ENCODE data around the gene PLK4. TPM values are rescaled to one million over a fixed set of nuclear protein-coding genes. Genes with fewer than 3 reads are reported as not detected.
"Not testable (repeated sequence)": the region's sequence is repeated elsewhere in the genome, so short reads cannot be mapped to it uniquely, and the experiment has no call there.

Gene PLK4
- total RNA-seq, 5 donors from 2014 or later (not counting 1 experiment from before 2014, with no cell fraction given): 1.7 to 5.6 (median 1.9) TPM

DNA sequence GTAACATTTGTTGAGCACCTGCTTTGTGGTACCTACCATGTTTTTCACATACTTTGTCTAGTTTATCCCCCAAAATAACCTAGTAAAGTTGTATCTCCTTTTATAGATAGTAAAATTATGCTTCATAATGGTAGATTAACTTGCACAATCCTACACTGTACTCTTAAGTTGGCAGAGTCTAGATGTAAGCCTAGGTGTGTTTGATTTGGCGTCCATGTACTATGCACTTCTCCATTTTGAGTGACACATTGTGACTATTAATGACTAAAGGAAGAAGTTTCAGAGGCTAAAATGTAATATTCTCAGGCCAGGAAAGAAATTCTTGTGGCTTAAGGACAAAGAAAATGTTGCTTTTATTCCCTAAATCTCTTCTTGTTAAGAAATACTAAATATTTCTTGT, 15.4 kb downstream of the PLK4 start:
- Mint-ChIP-seq H3K4me1 (no peaks in the 10 kb centered on the region), H3K9me3 (no peaks in the 10 kb centered on the region), H3K27me3 (no peaks in the 10 kb centered on the region), H3K36me3 (peaks cover 9% of the 10 kb centered on the region), H3K4me3 (no peak overlapping the region), H3K27ac (no peak overlapping the region)
- ChIA-PET CTCF (no interaction called here), POLR2A (no interaction called here)
- no peak overlapping the region for H3K4me3 ChIP-seq (ENCODE audit: control insufficient read depth in 1 of 2, extremely low read depth in 1 of 2, low read length in 1 of 2)
- no peaks in the 10 kb centered on the region for H3K36me3 ChIP-seq (ENCODE audit: control insufficient read depth in 2 of 2, extremely low read depth in 1 of 2, insufficient read depth in 1 of 2, low read length in 1 of 2)
- H3K27me3 ChIP-seq (replicated peaks in 1 of 2; ENCODE audit: control insufficient read depth in 2 of 2, extremely low read depth in 1 of 2, insufficient read depth in 2 of 2, low read length in 1 of 2): no peaks in the 10 kb centered on the region
- no peak overlapping the region for H3K27ac ChIP-seq (ENCODE audit: low read length)
- ATAC-seq (replicated peaks in 1 of 4) (no peak), DNase-seq (no peak)
- WGBS (ENCODE audit: insufficient coverage): no CpG with 5 or more reads among the region's 1 CpG
- H3K9me3 ChIP-seq: no peaks in the 10 kb centered on the region
- no peaks in the 10 kb centered on the region for H3K4me1 ChIP-seq (ENCODE audit: control insufficient read depth in 1 of 2, extremely low read depth in 1 of 2, insufficient read depth in 2 of 2, low read length in 2 of 2)

DNA sequence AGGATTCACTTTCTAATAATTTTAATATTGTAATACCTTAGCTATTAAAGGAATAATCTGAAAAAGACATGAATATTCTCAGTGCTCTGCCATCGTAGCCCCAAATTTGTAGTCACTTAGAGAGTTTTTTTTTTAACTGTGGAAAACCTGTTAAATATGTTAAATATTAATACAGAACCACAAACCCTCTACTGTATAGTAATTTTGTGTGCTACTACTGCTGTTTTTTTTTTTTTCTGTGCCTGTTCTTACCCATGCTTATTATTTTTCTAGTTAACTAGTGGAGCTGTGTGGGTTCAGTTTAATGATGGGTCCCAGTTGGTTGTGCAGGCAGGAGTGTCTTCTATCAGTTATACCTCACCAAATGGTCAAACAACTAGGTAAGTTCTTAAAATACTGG, 15.8 kb downstream of the PLK4 start:
- no peaks in the 10 kb centered on the region for H3K9me3 ChIP-seq
- Mint-ChIP-seq H3K27ac (no peak overlapping the region), H3K27me3 (no peaks in the 10 kb centered on the region), H3K4me1 (no peaks in the 10 kb centered on the region), H3K36me3 (peaks cover 9% of the 10 kb centered on the region), H3K4me3 (no peak overlapping the region), H3K9me3 (no peaks in the 10 kb centered on the region)
- H3K36me3 ChIP-seq (ENCODE audit: control insufficient read depth in 2 of 2, extremely low read depth in 1 of 2, insufficient read depth in 1 of 2, low read length in 1 of 2): no peaks in the 10 kb centered on the region
- H3K4me1 ChIP-seq (ENCODE audit: control insufficient read depth in 1 of 2, extremely low read depth in 1 of 2, insufficient read depth in 2 of 2, low read length in 2 of 2): no peaks in the 10 kb centered on the region
- no peak overlapping the region for H3K27ac ChIP-seq (ENCODE audit: low read length)
- DNase-seq (no peak), ATAC-seq (replicated peaks in 1 of 4) (no peak)
- ChIA-PET CTCF (no interaction called here), POLR2A (interaction anchor here in 1 of 2 donors (0.6 kb wide), 1 partner anchor 16 kb away, joined by 4 read pairs; the partner anchor contains the start of gene PLK4)
- no peak overlapping the region for H3K4me3 ChIP-seq (ENCODE audit: control insufficient read depth in 1 of 2, extremely low read depth in 1 of 2, low read length in 1 of 2)
- no peaks in the 10 kb centered on the region for H3K27me3 ChIP-seq (replicated peaks in 1 of 2; ENCODE audit: control insufficient read depth in 2 of 2, extremely low read depth in 1 of 2, insufficient read depth in 2 of 2, low read length in 1 of 2)
- no CpG with 5 or more reads among the region's 1 CpG for whole genome bisulfite sequencing (ENCODE audit: insufficient coverage)

DNA sequence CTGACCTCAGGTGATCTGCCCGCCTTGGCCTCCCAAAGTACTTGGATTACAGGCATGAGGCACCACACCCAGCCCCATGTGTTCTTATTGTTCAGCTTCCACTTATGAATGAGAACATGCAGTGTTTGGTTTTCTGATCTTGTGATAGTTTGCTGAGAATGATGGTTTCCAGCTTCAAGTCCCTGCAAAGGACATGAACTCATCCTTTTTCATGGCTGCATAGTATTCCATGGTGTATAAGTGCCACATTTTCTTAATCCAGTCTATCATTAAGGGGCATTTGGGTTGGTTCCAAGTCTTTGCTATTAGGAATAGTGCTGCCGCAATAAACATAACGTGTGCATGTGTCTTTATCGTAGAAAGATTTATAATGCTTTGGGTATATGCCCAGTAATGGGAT, 19.0 kb downstream of the PLK4 start:
- H3K27me3 Mint-ChIP-seq; H3K4me3 Mint-ChIP-seq; H3K36me3 ChIP-seq (ENCODE audit: control insufficient read depth in 2 of 2, extremely low read depth in 1 of 2, insufficient read depth in 1 of 2, low read length in 1 of 2); H3K4me3 ChIP-seq (ENCODE audit: control insufficient read depth in 1 of 2, extremely low read depth in 1 of 2, low read length in 1 of 2); ATAC-seq (replicated peaks in 1 of 4); H3K27me3 ChIP-seq (replicated peaks in 1 of 2; ENCODE audit: control insufficient read depth in 2 of 2, extremely low read depth in 1 of 2, insufficient read depth in 2 of 2, low read length in 1 of 2); CTCF ChIA-PET; H3K27ac ChIP-seq (ENCODE audit: low read length); H3K4me1 Mint-ChIP-seq; H3K9me3 ChIP-seq; H3K27ac Mint-ChIP-seq; H3K9me3 Mint-ChIP-seq; H3K36me3 Mint-ChIP-seq; H3K4me1 ChIP-seq (ENCODE audit: control insufficient read depth in 1 of 2, extremely low read depth in 1 of 2, insufficient read depth in 2 of 2, low read length in 2 of 2); DNase-seq: not testable (repeated sequence)
- POLR2A ChIA-PET: interaction anchor here in 1 of 2 donors (0.7 kb wide), 1 partner anchor 10 kb away, joined by 3 read pairs; no protein-coding TSS in a partner anchor
- no CpG with 5 or more reads among the region's 4 CpGs for WGBS (ENCODE audit: insufficient coverage)

DNA sequence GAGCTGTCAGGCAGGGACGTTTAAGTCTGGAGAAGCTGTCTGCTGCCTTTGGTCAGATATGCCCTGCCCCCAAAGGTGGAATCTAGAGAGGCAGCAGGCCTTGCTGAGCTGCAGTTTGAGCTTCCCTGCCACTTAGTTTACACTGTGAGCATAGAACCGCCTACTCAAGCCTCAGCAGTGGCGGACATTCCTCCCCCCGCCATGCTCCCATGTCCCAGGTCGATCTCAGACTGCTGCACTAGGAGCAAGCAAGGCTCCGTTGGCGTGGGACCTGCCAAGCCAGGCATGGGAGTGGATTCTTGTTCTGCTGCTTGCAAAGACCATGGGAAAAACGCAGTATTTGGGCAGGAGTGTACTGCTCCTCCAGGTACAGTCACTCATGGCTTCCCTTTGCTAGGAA, 24.3 kb downstream of the PLK4 start:
- Histone ChIP-seq H3K4me3 (ENCODE audit: control insufficient read depth in 1 of 2, extremely low read depth in 1 of 2, low read length in 1 of 2) (no peak overlapping the region), H3K27ac (ENCODE audit: low read length) (no peak overlapping the region), H3K9me3 (no peaks in the 10 kb centered on the region), H3K4me1 (ENCODE audit: control insufficient read depth in 1 of 2, extremely low read depth in 1 of 2, insufficient read depth in 2 of 2, low read length in 2 of 2) (no peaks in the 10 kb centered on the region), H3K36me3 (ENCODE audit: control insufficient read depth in 2 of 2, extremely low read depth in 1 of 2, insufficient read depth in 1 of 2, low read length in 1 of 2) (no peaks in the 10 kb centered on the region), H3K27me3 (replicated peaks in 1 of 2; ENCODE audit: control insufficient read depth in 2 of 2, extremely low read depth in 1 of 2, insufficient read depth in 2 of 2, low read length in 1 of 2) (no peaks in the 10 kb centered on the region)
- Mint-ChIP-seq H3K9me3 (no peaks in the 10 kb centered on the region), H3K27me3 (no peaks in the 10 kb centered on the region), H3K36me3 (no peaks in the 10 kb centered on the region), H3K4me1 (no peaks in the 10 kb centered on the region), H3K27ac (no peak overlapping the region), H3K4me3 (no peak overlapping the region)
- ChIA-PET POLR2A (no interaction called here), CTCF (no interaction called here)
- no peak for ATAC-seq (replicated peaks in 1 of 4)
- WGBS (ENCODE audit: insufficient coverage): 95% methylated on average over 8 of the region's 8 CpGs
- DNase-seq: no peak

DNA sequence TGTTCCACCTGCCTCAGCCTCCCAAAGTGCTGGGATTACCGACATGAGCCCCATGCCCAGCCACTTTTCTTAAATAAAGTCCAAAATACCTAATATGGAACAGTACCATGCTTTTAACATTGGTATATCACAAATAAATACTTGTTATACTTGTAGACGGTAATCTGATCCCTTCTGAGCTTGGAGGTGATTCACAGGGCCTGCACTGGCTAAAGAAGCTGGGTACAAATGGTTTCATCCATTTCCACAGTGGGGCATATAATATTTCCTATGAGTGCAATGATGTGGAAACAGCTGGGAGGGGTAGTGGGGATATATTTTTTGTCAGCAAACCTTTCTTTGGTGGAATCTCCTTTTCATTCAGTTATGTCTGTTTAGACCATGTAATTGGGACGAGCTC, 35.8 kb downstream of the PLK4 start:
- Histone ChIP-seq H3K36me3 (ENCODE audit: control insufficient read depth in 2 of 2, extremely low read depth in 1 of 2, insufficient read depth in 1 of 2, low read length in 1 of 2) (peaks cover 0 to 28% of the 10 kb centered on the region in 2 donors), H3K9me3 (no peaks in the 10 kb centered on the region), H3K4me3 (ENCODE audit: control insufficient read depth in 1 of 2, extremely low read depth in 1 of 2, low read length in 1 of 2) (no peak overlapping the region), H3K27ac (ENCODE audit: low read length) (no peak overlapping the region), H3K4me1 (ENCODE audit: control insufficient read depth in 1 of 2, extremely low read depth in 1 of 2, insufficient read depth in 2 of 2, low read length in 2 of 2) (no peaks in the 10 kb centered on the region), H3K27me3 (replicated peaks in 1 of 2; ENCODE audit: control insufficient read depth in 2 of 2, extremely low read depth in 1 of 2, insufficient read depth in 2 of 2, low read length in 1 of 2) (no peaks in the 10 kb centered on the region)
- H3K9me3 Mint-ChIP-seq: no peaks in the 10 kb centered on the region
- H3K27me3 Mint-ChIP-seq: no peaks in the 10 kb centered on the region
- DNase-seq (no peak), ATAC-seq (replicated peaks in 1 of 4) (no peak)
- H3K4me3 Mint-ChIP-seq: no peak overlapping the region
- H3K36me3 Mint-ChIP-seq: peaks cover 29% of the 10 kb centered on the region
- POLR2A ChIA-PET: no interaction called here
- CTCF ChIA-PET: no interaction called here
- WGBS (ENCODE audit: insufficient coverage): no CpG with 5 or more reads among the region's 3 CpGs
- no peak overlapping the region for H3K27ac Mint-ChIP-seq
- no peaks in the 10 kb centered on the region for H3K4me1 Mint-ChIP-seq

DNA sequence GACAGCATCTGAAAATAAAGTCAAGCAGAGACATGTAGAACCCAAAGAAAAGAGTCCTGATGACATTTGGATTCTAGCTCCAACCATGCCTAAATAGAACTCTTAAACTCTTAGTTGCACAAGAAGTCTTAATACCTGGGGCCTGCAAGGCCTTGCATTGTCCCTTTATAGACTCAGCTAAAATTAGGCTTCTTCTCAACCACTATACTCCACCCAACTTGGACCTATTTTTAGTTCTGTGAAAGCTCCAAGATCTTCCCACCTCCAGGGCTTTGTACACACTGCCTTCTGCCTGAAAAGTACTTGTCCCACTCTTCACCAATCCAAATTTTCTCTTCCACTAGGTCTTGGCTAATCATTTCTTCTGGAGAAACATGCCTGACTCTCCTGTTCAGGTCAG, 36.5 kb downstream of the PLK4 start:
- no peaks in the 10 kb centered on the region for H3K9me3 ChIP-seq

DNA sequence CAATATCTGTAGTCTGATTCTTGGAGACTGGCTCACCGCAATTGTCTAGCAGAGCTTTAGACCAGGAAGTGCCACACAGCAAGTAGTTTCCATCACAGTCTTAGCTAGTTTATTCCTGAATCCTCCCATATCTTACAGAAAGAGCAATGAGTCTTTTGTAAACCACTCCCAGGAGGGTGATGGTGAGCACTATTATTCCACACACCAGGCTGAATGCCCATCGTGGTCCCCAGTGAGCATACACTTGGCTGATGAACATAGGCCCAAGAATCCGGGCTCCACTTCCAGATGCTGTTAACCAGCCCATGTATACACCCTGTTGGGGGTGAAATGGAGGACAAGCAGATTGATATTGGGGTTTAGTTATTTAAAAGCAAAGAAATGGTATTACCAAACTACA, 39.8 kb downstream of the PLK4 start:
- H3K9me3 Mint-ChIP-seq: peaks cover 0 to 2% (median 0%) of the 10 kb centered on the region in 3 donors
- Histone ChIP-seq H3K4me1 (ENCODE audit: control insufficient read depth in 1 of 2, extremely low read depth in 1 of 2, insufficient read depth in 2 of 2, low read length in 2 of 2) (no peaks in the 10 kb centered on the region), H3K4me3 (ENCODE audit: control insufficient read depth in 1 of 2, extremely low read depth in 1 of 2, low read length in 1 of 2) (no peak overlapping the region), H3K27me3 (replicated peaks in 1 of 2; ENCODE audit: control insufficient read depth in 2 of 2, extremely low read depth in 1 of 2, insufficient read depth in 2 of 2, low read length in 1 of 2) (no peaks in the 10 kb centered on the region), H3K36me3 (ENCODE audit: control insufficient read depth in 2 of 2, extremely low read depth in 1 of 2, insufficient read depth in 1 of 2, low read length in 1 of 2) (peaks cover 0 to 35% of the 10 kb centered on the region in 2 donors), H3K27ac (ENCODE audit: low read length) (no peak overlapping the region), H3K9me3 (no peaks in the 10 kb centered on the region)
- H3K4me3 Mint-ChIP-seq: no peak overlapping the region
- CTCF ChIA-PET: no interaction called here
- H3K4me1 Mint-ChIP-seq: peaks cover 0 to 2% (median 0%) of the 10 kb centered on the region in 3 donors
- ATAC-seq (replicated peaks in 1 of 4) (no peak), DNase-seq (no peak)
- no peak overlapping the region for H3K27ac Mint-ChIP-seq
- POLR2A ChIA-PET: no interaction called here
- 100% methylated on average over 1 of the region's 3 CpGs for WGBS (ENCODE audit: insufficient coverage)
- H3K27me3 Mint-ChIP-seq: no peaks in the 10 kb centered on the region
- H3K36me3 Mint-ChIP-seq: peaks cover 53% of the 10 kb centered on the region

More for the DNA sequence above, 36.5 kb downstream of the PLK4 start:
- ChIA-PET CTCF (interaction anchor here in 1 of 2 donors (0.6 kb wide), 1 partner anchor 68 kb away, joined by 3 read pairs; no protein-coding TSS in a partner anchor), POLR2A (no interaction called here)
- Histone ChIP-seq H3K36me3 (ENCODE audit: control insufficient read depth in 2 of 2, extremely low read depth in 1 of 2, insufficient read depth in 1 of 2, low read length in 1 of 2) (peaks cover 0 to 34% of the 10 kb centered on the region in 2 donors), H3K27ac (ENCODE audit: low read length) (no peak overlapping the region), H3K4me3 (ENCODE audit: control insufficient read depth in 1 of 2, extremely low read depth in 1 of 2, low read length in 1 of 2) (no peak overlapping the region), H3K27me3 (replicated peaks in 1 of 2; ENCODE audit: control insufficient read depth in 2 of 2, extremely low read depth in 1 of 2, insufficient read depth in 2 of 2, low read length in 1 of 2) (no peaks in the 10 kb centered on the region), H3K4me1 (ENCODE audit: control insufficient read depth in 1 of 2, extremely low read depth in 1 of 2, insufficient read depth in 2 of 2, low read length in 2 of 2) (no peaks in the 10 kb centered on the region)
- no peak overlapping the region for H3K4me3 Mint-ChIP-seq
- no peak overlapping the region for H3K27ac Mint-ChIP-seq
- no peaks in the 10 kb centered on the region for H3K27me3 Mint-ChIP-seq
- H3K4me1 Mint-ChIP-seq: no peaks in the 10 kb centered on the region
- peaks cover 32% of the 10 kb centered on the region for H3K36me3 Mint-ChIP-seq
- H3K9me3 Mint-ChIP-seq: no peaks in the 10 kb centered on the region
- no peak for DNase-seq
- ATAC-seq (replicated peaks in 1 of 4): no peak
